Ascending aorta (tissue), 2 donors: ENCODE results near the gene ACSS3. TPM values are rescaled to one million over a fixed set of nuclear protein-coding genes. Genes with fewer than 3 reads are reported as not detected.
"Not testable (repeated sequence)": the region's sequence is repeated elsewhere in the genome, so short reads cannot be mapped to it uniquely, and the experiment has no call there.

Experiments used
- DNase-seq, 2 donors: peaks; one replicate each; pipeline ENCODE4 v3.0.0-alpha.2; 2019; ENCODE audit warnings: low spot score in 2 of 2
- H3K27ac ChIP-seq, 2 donors: fragments of 200-600 bp; sonication (generic); one replicate each; pipeline ENCODE4 v1.5.1; 2016 to 2017; ENCODE audit warnings: mild to moderate bottlenecking in 1 of 2
- H3K27me3 ChIP-seq: fragments of 200-600 bp; sonication (generic); one replicate; pipeline ENCODE4 v1.5.1; 2017
- H3K36me3 ChIP-seq, 2 donors: fragments of 200-600 bp; sonication (generic); one replicate each; pipeline ENCODE4 v1.5.1; 2016
- H3K4me1 ChIP-seq, 2 donors: fragments of 200-600 bp; sonication (generic); one replicate each; pipeline ENCODE4 v1.5.1; 2016 to 2017; ENCODE audit warnings: mild to moderate bottlenecking in 1 of 2
- H3K4me3 ChIP-seq, 2 donors: fragments of 200-600 bp; sonication (generic); one replicate each; pipeline ENCODE4 v1.5.1; 2016 to 2017; ENCODE audit warnings: mild to moderate bottlenecking in 1 of 2
- H3K9me3 ChIP-seq, 2 donors: fragments of 200-600 bp; sonication (generic); one replicate each; pipeline ENCODE4 v1.5.1; 2016
- intact Hi-C: fragments of 100-400 bp; cut with DNase I; formaldehyde crosslinking; loops from one replicate; pipeline ENCODE4 v1.15.1; 2023
- total RNA-seq: library from RNA; depleted of rRNA; stranded (reverse); fragments of >200 nt; gene quantifications from one replicate; pipeline ENCODE4 v1.1.0, GENCODE V29; 2016
- TF ChIP-seq, protein P1 (sequence below), 3 experiments: fragments of 200-600 bp in 2 of 3; fragments of 450-650 bp in 1 of 3; sonication (generic) in 2 of 3; IDR thresholded peaks; one replicate each; pipeline ENCODE4 v1.5.1; 2016 to 2019; ENCODE audit warnings: antibody characterized with exemption in 3 of 3, mild to moderate bottlenecking in 1 of 3, moderate library complexity in 1 of 3

The ACSS3 gene
- total RNA-seq, 1 donor from 2014 or later = 11.6 TPM

DNA sequence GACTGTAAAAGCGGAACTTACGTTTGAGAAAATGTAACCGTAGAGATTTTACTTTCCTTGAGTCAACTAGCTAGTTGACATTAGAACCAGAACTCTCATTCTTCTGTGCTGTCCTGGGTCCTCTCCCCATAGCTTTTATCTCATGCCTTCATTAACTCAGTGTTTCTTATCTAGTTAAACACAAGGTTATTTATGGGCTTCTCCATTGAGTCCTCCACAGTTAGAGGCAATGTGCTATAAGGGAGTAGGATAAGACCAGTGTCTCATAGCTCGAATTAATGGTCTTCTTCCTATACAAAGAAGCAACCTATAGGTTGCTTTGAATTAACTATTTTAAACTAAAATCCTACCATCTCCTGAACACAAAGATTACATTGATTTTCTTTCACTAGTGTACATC is 129.8 kb downstream of the ACSS3 start:
- H3K9me3 ChIP-seq = no peaks in the 10 kb centered on the region
- H3K27ac ChIP-seq = no peak overlapping the region
- no peak for DNase-seq
- peaks cover 3 to 4% of the 10 kb centered on the region in 2 donors for H3K4me1 ChIP-seq
- H3K4me3 ChIP-seq = no peak overlapping the region
- intact Hi-C loops = no loop called here
- TF ChIP-seq, protein P1, sequence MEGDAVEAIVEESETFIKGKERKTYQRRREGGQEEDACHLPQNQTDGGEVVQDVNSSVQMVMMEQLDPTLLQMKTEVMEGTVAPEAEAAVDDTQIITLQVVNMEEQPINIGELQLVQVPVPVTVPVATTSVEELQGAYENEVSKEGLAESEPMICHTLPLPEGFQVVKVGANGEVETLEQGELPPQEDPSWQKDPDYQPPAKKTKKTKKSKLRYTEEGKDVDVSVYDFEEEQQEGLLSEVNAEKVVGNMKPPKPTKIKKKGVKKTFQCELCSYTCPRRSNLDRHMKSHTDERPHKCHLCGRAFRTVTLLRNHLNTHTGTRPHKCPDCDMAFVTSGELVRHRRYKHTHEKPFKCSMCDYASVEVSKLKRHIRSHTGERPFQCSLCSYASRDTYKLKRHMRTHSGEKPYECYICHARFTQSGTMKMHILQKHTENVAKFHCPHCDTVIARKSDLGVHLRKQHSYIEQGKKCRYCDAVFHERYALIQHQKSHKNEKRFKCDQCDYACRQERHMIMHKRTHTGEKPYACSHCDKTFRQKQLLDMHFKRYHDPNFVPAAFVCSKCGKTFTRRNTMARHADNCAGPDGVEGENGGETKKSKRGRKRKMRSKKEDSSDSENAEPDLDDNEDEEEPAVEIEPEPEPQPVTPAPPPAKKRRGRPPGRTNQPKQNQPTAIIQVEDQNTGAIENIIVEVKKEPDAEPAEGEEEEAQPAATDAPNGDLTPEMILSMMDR (IDR thresholded peaks at IDR 0.05) = no peak
- no peaks in the 10 kb centered on the region for H3K36me3 ChIP-seq
- H3K27me3 ChIP-seq = no peaks in the 10 kb centered on the region

DNA sequence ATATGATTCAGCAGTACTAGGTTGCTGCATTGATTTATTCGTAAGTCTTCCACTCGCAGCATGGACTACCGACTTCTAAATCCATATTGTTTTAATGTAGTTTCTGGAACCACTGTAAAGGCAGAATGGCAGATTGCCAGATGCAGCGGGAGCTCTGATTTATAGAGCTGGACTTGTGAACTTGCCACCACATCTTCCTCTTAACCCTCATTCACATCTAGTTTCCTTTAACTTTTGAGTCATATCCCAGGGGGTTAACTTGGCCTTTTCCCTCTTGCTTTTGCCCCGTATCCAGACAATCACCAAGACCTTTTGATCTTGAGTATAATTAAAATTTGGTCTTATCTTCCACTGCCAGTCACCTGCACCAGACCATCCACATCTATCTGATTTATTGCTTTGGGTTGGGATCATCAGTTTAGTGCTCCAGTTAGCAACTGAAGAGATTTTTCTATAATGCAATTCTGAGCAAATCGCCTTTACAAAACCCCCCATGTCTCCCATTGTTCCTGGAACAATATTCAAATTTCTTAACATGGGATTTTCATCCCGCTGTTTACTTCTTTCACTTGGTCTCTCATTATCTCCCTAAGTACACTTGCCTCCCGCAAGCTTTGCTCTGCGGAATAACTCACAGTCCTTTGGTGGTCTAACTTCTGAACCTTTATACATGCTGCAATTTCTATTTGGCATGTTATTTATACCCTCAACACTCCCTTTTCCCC is 130.5 kb downstream of the ACSS3 start:
- DNase-seq = no peak
- TF ChIP-seq, protein P1 (IDR thresholded peaks at IDR 0.05) = no peak
- H3K36me3 ChIP-seq = no peaks in the 10 kb centered on the region
- H3K27ac ChIP-seq = no peak overlapping the region
- intact Hi-C loops = no loop called here
- peaks cover 3 to 4% of the 10 kb centered on the region in 2 donors for H3K4me1 ChIP-seq
- H3K4me3 ChIP-seq = no peak overlapping the region
- H3K27me3 ChIP-seq = no peaks in the 10 kb centered on the region
- H3K9me3 ChIP-seq = no peaks in the 10 kb centered on the region

DNA sequence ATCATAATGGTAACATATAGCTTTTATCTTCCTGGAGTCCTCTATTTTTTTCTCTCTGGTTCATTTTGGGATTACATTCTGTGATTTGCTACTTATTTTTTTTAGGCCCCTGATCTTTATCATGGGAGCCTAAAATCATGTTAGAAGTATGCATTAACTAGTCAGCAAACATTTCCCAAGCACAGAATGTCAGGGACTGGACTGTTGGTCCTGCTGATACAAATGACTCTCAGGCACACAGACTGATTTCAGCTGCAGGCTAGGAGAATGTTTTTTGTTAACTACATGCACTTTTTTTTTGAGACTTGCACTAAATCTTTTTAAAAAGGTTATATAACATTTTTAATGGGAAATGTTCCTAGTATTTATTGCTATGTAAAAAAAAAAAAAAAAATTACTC is 131.1 kb downstream of the ACSS3 start:
- Histone ChIP-seq H3K27me3 (no peaks in the 10 kb centered on the region), H3K4me1 (peaks cover 3 to 4% of the 10 kb centered on the region in 2 donors), H3K36me3 (no peaks in the 10 kb centered on the region), H3K4me3 (no peak overlapping the region), H3K9me3 (no peaks in the 10 kb centered on the region), H3K27ac (no peak overlapping the region)
- TF ChIP-seq, protein P1 (IDR thresholded peaks at IDR 0.05) = no peak
- no peak for DNase-seq
- intact Hi-C loops = no loop called here

DNA sequence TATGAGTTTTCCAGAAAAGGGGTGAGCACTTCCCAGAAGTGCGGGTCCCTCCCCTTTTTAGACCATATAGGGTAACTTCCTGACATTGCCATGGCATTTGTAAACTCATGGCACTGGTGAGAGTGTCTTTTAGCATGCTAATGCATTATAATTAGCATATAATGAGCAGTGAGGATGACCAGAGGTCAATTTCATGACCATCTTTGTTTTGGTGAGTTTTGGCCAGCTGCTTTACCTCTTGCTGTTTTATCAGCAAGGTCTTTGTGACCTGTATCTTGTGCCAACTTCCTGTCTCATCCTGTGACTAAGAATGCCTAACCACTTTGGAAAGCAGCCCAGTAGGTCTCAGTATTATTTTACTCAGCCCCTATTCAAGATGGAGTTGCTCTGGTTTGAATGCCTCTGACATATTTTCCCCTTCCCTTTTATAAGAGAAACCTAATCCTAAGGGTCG is 131.9 kb downstream of the ACSS3 start:
- H3K9me3 ChIP-seq, H3K27me3 ChIP-seq, DNase-seq, H3K4me3 ChIP-seq, H3K36me3 ChIP-seq, H3K4me1 ChIP-seq, intact Hi-C loops, H3K27ac ChIP-seq: not testable (repeated sequence)

DNA sequence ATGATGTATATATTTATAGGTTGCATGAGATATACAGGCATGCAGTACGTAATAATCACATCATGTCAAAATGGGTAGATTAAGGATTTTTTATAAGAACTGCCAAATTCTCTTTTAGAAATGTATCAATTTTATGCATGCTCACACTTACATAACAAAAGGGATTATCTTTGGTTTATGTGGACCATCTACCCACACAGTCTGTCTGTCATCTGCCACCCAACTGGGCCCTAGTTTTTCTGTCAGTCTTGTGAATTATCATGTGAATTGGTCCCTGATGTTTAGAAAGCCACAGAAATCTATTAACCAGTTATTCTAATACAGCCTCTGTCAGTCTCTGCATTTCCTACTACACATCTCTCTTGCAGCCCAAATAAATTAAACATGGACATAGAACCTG is 133.4 kb downstream of the ACSS3 start:
- H3K27me3 ChIP-seq = no peaks in the 10 kb centered on the region
- H3K36me3 ChIP-seq = no peaks in the 10 kb centered on the region
- no peak overlapping the region for H3K27ac ChIP-seq
- TF ChIP-seq, protein P1 (IDR thresholded peaks at IDR 0.05) = no peak
- no peak for DNase-seq
- intact Hi-C loops = no loop called here
- H3K9me3 ChIP-seq = no peaks in the 10 kb centered on the region
- no peak overlapping the region for H3K4me3 ChIP-seq
- H3K4me1 ChIP-seq = peaks cover 3 to 4% of the 10 kb centered on the region in 2 donors

DNA sequence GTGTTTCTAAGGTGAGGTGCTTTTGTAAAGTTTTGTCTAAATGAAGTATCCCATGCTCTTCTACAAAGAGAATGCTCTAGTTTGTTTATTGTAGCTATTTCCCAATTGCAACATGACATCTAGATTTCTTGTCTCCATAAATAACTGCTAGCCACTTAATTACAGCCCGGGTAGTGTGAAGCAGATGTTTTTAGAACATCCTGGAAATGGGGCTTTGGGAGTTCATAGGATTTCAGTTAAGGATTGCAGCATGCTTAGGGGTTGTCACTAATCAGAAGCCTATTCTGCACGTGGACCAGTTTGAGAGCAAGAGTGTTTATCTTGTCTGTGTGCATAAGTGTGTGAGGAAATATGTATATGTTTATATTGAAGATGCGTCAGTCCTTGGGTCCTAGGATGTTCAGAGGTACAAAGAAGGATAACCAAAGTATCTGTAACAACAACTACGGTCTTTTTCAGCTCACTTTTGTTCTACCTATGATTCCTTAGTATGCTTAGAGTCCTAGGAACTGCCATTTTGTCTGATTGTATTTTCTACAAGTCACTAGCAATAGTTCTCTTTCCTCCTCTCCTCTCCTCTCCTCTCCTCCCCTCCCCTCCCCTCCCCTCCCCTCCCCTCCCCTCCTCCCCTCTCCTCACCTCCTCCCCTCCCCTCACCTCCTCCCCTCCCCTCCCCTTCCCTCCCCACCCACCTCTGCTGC is 135.3 kb downstream of the ACSS3 start:
- Histone ChIP-seq H3K27ac (no peak overlapping the region), H3K27me3 (no peaks in the 10 kb centered on the region), H3K9me3 (no peaks in the 10 kb centered on the region), H3K36me3 (no peaks in the 10 kb centered on the region), H3K4me3 (no peak overlapping the region), H3K4me1 (peaks cover 3 to 4% of the 10 kb centered on the region in 2 donors)
- no peak for DNase-seq
- intact Hi-C loops = no loop called here
- TF ChIP-seq, protein P1 (IDR thresholded peaks at IDR 0.05) = no peak
